ENCODE results near the gene SMYD3. TPM values are rescaled to one million over a fixed set of nuclear protein-coding genes. Genes with fewer than 3 reads are reported as not detected.

Gene SMYD3
- total and polyA plus RNA-seq, 10 of the 15 experiments (the other 5 are each of a cell fraction or from before 2014, with no cell fraction given) = 18.3 to 54.0 (median 24.8) TPM

DNA sequence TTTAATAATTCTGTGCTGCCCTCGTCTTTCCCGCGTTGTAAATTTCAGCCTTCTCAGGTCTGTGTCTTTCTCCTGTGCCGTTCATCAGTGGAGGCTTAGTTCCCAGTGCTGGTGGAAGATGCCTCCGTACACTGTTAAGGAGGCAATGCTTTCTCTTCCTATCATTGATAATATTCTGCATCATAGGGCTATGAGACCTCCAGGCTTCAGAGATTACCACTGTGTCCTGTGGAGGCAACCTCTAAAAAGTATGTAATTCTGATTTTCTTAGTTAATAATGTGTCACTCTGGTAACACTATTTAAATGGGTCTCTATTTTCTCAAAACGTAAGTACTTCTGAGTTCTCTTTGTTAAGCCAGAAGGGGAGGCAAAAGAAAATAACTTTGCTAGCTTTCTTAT, 538.3 kb downstream of the SMYD3 start (continued):
- no peak for TF ChIP-seq SPI1 (IDR thresholded peaks at IDR 0.05; ENCODE audit: borderline replicate concordance, insufficient read depth, low read depth, low read length)

DNA sequence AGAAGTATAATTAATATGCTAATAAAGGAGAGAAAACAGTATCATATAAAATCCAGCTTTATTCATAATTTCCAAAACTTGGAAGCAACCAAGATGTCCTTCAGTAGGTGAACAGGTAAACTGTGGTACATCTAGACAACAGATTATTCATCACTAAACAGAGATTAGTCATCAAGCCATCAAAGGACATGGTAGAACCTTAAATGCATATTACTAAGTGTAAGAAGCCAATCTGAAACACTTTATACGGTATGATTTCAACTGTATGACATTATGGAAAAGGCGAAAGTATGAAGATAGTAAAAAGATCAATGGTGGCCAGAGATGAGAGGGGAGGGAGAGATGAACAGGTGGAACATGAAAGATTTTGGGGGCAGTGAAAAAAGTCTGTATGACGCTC, 541.7 kb downstream of the SMYD3 start:
- Histone ChIP-seq H3K9me3 (replicated peaks; ENCODE audit: control insufficient read depth, insufficient read depth, low read length) (no peaks in the 10 kb centered on the region), H3K27ac (ENCODE audit: control insufficient read depth, insufficient read depth) (no peak overlapping the region), H3K27me3 (replicated peaks in 1 of 2; ENCODE audit: control insufficient read depth in 2 of 2, insufficient read depth in 2 of 2, low read length in 1 of 2) (no peaks in the 10 kb centered on the region), H4K20me1 (ENCODE audit: control insufficient read depth, insufficient read depth) (no peaks in the 10 kb centered on the region), H3K79me2 (ENCODE audit: control insufficient read depth, insufficient read depth, low read length) (no peaks in the 10 kb centered on the region), H3K4me2 (ENCODE audit: control insufficient read depth, insufficient read depth) (no peak overlapping the region), H3K4me1 (ENCODE audit: control insufficient read depth, insufficient read depth, low read length) (no peaks in the 10 kb centered on the region), H2AFZ (ENCODE audit: control insufficient read depth, low read depth, low read length) (no peak overlapping the region), H3K4me3 (no peak overlapping the region), H3K36me3 (ENCODE audit: control insufficient read depth in 2 of 2, insufficient read depth in 2 of 2, low read length in 1 of 2) (no peaks in the 10 kb centered on the region), H3K9ac (ENCODE audit: control insufficient read depth, insufficient read depth, low read length) (no peak overlapping the region)
- TF ChIP-seq WRNIP1 (IDR thresholded peaks at IDR 0.05; ENCODE audit: borderline replicate concordance, low read depth, low read length) = no peak
- TF ChIP-seq, protein P1, sequence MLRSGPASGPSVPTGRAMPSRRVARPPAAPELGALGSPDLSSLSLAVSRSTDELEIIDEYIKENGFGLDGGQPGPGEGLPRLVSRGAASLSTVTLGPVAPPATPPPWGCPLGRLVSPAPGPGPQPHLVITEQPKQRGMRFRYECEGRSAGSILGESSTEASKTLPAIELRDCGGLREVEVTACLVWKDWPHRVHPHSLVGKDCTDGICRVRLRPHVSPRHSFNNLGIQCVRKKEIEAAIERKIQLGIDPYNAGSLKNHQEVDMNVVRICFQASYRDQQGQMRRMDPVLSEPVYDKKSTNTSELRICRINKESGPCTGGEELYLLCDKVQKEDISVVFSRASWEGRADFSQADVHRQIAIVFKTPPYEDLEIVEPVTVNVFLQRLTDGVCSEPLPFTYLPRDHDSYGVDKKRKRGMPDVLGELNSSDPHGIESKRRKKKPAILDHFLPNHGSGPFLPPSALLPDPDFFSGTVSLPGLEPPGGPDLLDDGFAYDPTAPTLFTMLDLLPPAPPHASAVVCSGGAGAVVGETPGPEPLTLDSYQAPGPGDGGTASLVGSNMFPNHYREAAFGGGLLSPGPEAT (IDR thresholded peaks at IDR 0.05; ENCODE audit: low read depth) = no peak
- TF ChIP-seq IRF4 (IDR thresholded peaks at IDR 0.05; ENCODE audit: low read depth, low read length) = no peak
- no peak for TF ChIP-seq JUNB (IDR thresholded peaks at IDR 0.05)
- TF ChIP-seq POLR2A (IDR thresholded peaks at IDR 0.05; ENCODE audit: low read depth, low read length) = no peak
- TF ChIP-seq, protein P2, sequence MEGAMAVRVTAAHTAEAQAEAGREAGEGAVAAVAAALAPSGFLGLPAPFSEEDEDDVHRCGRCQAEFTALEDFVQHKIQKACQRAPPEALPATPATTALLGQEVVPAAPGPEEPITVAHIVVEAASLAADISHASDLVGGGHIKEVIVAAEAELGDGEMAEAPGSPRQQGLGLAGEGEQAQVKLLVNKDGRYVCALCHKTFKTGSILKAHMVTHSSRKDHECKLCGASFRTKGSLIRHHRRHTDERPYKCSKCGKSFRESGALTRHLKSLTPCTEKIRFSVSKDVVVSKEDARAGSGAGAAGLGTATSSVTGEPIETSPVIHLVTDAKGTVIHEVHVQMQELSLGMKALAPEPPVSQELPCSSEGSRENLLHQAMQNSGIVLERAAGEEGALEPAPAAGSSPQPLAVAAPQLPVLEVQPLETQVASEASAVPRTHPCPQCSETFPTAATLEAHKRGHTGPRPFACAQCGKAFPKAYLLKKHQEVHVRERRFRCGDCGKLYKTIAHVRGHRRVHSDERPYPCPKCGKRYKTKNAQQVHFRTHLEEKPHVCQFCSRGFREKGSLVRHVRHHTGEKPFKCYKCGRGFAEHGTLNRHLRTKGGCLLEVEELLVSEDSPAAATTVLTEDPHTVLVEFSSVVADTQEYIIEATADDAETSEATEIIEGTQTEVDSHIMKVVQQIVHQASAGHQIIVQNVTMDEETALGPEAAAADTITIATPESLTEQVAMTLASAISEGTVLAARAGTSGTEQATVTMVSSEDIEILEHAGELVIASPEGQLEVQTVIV (IDR thresholded peaks at IDR 0.05; ENCODE audit: borderline replicate concordance, partially characterized antibody) = no peak
- TF ChIP-seq ASH2L (IDR thresholded peaks at IDR 0.05; ENCODE audit: borderline replicate concordance, low read depth) = no peak
- intact Hi-C loops (cut with micrococcal nuclease; ENCODE audit: unreplicated experiment) (no loop called here), in situ Hi-C loops (cut with MboI) (no loop called here)
- ChIA-PET RAD21 (ENCODE audit: unreplicated experiment) (no interaction called here), SMC1A (ENCODE audit: uncharacterized antibody, unreplicated experiment) (interaction anchor here (1.4 kb wide), 1 partner anchor 77 kb away, joined by 3 read pairs; no protein-coding TSS in a partner anchor), POLR2A (no interaction called here), CTCF (no interaction called here)
- no peak for DNase-seq (ENCODE audit: low read depth, low spot score)
- WGBS (ENCODE audit: insufficient coverage, insufficient replicate concordance, low lambda C conversion rate, missing lambda C conversion rate) = 78% methylated on average over 3 of the region's 3 CpGs
- BruUV-seq (replicated peaks) = no TSS peak
- no peak for FAIRE-seq
- ATAC-seq = no peak
